HG02642 (cell line): Measurements from ENCODE around the gene CDK5RAP3.
"Not testable (repeated sequence)": the region's sequence is repeated elsewhere in the genome, so short reads cannot be mapped to it uniquely, and the experiment has no call there.

Source experiments
- ATAC-seq: cut with Tn5 transposase; IDR thresholded peaks from one replicate; pipeline ENCODE4 v1.9.1; 2021; ENCODE audit warnings: mild to moderate bottlenecking; ENCODE audit not compliant: unreplicated experiment, poor library complexity

Gene CDK5RAP3

GRCh38 chr17:47969930-47970724, 786 bp upstream of the CDK5RAP3 start:
- no peak for ATAC-seq

GRCh38 chr17:47973541-47973940, 2.6 kb downstream of the CDK5RAP3 start:
- no peak for ATAC-seq

- ATAC-seq = no peak
Observed at GRCh38 chr17:47975189-47975822, 4.4 kb downstream of the CDK5RAP3 start.

DNA sequence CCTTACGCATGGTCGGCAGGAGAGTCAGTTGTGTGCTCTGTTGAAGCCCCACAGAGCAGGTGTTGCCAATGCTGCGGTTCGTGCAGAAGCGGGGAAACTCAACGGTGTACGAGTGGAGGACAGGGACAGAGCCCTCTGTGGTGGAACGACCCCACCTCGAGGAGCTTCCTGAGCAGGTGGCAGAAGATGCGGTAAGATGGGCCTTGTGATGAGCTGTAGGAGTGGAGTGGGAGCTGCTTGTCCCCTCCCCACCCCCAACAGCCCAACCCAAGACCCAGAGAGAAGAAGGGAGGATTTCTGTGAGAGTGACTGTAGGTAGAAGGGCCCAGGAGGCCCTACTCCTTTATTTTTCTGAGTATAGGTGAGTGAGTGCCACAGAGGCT, 4.9 kb downstream of the CDK5RAP3 start:
- ATAC-seq = no peak

DNA sequence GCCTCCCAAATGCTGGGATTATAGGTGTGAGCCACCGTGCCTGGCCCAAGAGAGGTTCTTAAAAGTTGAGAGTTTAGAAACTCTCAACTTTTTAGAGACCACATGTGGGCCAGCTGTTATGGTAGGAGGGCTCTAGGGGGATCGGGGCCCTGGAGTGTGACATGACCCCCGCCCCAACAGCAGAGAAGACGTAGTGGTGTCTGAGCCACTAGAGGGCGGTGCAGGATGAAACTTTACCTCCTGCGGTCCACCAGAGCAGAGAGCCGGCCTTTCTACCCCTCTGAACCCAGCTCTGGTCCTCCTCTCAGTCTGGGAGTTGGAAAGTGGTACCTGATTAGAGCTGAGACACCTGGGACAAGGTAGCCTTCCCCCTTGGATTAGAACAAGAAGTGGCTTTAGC, 7.4 kb downstream of the CDK5RAP3 start:
- no peak for ATAC-seq

DNA sequence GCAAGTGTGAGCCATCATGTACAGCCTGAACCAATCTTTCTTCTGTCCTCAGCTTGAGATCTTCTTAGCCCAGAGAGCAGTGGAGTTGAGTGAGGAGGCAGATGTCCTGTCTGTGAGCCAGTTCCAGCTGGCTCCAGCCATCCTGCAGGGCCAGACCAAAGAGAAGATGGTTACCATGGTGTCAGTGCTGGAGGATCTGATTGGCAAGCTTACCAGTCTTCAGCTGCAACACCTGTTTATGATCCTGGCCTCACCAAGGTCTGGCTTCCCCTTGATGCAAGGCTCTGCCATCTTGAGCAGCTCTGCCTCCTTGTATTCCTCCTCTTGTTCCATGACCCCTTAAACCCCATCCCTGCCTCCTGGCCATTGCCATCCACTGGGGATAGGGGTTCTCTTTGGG, 9.6 kb downstream of the CDK5RAP3 start:
- no peak for ATAC-seq

- no peak for ATAC-seq
Observed at GRCh38 chr17:47981462-47981861, 10.5 kb downstream of the CDK5RAP3 start.

DNA sequence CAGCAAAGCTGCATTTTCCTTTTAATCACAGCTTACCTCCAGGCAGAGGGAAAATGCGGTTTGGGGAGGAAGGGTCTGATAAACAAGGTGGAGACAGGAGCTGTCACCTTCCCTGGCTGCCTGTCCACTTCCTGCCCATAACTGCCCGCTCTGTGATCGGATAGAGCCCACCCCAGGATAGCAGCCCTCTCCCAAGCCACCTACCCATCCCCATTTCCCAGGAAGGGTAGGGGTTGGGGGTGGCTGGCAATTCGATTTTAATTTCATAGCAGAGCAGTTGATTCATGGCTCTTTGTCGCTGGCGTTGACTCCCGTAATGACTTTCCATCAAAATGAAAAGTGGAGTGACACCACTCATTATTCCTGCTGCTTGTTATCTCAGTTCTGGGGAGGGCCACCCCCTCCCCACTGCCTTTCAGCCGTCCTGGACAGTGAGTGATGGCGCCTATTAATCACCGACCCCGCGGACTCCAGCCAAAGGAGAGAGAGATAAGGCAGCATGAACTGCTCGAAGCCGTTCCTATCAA, 11.2 kb downstream of the CDK5RAP3 start:
- no peak for ATAC-seq

DNA sequence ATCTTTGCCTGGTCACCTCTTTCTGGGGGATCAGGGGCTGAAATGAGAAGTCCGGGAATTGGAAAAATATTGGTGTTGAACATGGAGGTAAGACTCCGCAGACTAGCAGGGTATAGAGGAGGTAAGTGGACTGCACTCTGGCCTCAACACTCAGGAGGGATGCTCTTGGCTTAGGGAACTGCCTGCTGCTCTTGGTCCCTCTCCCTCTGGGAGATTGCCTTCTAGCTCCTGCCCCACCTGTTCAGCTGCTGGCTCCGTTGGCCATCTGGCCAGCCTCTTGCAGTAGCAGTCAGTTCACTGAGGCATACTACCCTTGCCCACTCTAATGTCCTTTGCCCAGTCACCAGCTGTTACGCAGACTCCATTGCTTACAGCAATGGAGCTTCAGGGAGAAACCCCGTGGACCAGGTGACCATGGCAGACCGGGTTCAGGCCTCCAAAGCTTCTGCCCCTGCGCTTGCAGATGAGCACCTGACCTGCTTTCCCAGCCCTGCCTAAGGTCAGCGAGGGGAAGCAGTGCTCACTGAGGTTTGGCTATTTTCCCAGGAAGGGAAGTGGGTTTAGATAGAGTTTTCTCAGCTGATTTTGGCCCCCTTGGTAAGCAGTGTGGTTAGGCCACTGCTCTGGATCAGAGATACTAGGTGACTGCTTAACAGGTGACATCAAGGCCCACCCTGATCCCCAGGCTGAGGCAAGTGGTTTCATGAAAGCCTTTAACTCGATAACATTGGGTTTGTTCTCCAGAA, 11.9 kb downstream of the CDK5RAP3 start:
- ATAC-seq = no peak

GRCh38 chr17:47983492-47984223, 12.7 kb downstream of the CDK5RAP3 start:
- no peak for ATAC-seq

DNA sequence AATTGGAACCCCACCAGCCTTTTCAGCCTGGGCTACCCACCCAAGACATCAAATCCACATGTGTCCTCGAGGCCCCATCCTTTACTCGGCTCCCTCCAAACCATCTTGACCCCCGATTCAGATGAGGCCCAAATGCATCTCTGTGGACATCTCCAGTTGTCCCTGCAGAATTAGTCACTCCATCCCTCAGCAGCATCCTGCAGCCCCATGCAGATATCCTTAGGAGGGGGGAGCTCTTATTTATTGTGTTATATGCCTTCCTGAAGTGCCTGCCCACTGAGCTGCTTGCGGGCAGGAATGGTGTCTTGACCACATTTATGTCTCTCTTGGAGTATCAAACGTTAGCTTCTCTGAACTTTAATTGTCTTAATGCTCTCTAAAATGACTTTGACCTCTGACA, 15.6 kb downstream of the CDK5RAP3 start:
- ATAC-seq = no peak

- ATAC-seq = no peak
Observed at GRCh38 chr17:47987240-47987835, 16.4 kb downstream of the CDK5RAP3 start.

DNA sequence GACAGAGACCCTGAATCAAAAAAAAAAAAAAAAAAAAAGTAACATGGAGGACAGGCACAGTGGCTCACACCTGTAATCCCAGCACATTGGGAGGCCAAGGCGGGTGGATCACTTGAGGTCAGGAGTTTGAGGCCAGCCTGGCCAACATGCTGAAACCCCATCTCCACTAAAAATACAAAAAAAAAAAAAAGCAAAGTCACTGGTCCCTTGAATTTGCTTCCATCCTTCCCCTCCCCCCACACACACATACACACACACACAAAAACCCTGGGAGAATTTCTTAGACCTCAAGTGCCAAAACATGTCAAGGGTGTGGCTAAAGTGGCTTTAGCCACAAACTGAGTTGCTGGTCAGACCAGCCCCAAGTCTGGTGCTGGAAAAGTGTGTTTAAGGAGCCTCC, 17.5 kb downstream of the CDK5RAP3 start:
- ATAC-seq = not testable (repeated sequence)

DNA sequence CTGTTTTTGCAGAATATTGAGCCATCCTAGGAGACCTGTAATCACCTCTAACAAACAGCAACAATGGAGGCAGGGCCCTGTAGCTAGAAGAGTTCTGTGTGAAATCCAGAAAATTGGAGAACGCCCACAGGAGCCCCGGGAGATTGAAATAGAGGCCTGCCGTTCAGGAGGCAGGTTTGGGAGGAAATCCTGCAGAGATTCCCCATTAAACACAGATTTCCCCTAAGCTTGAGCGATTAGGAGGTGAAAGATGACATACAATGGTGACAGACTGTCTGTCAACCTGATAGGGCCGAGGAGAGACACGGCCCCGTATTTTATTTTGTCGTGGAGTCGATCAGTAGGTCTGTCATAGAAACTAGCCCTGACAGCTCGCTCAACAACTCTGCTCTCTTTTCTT, 18.2 kb downstream of the CDK5RAP3 start:
- no peak for ATAC-seq

DNA sequence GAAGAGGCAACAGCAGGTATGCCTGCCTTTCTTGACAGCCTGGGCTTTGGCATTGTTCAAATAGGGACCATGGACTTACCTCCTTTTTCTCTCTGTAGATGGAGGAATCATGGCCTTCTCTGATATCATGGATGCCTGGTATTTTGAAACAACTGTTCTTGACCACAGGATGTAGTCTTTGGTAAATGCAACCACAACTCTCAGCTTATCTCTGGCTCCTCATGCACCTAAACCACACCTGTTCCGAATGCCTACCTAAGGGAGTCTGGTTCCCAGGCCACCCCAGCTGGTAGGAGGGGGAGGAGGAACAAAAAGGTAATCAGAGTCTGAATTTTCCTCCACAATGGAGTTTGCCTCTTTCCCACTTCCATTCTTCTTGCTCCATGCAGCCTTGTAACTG, 18.8 kb downstream of the CDK5RAP3 start:
- ATAC-seq = no peak

DNA sequence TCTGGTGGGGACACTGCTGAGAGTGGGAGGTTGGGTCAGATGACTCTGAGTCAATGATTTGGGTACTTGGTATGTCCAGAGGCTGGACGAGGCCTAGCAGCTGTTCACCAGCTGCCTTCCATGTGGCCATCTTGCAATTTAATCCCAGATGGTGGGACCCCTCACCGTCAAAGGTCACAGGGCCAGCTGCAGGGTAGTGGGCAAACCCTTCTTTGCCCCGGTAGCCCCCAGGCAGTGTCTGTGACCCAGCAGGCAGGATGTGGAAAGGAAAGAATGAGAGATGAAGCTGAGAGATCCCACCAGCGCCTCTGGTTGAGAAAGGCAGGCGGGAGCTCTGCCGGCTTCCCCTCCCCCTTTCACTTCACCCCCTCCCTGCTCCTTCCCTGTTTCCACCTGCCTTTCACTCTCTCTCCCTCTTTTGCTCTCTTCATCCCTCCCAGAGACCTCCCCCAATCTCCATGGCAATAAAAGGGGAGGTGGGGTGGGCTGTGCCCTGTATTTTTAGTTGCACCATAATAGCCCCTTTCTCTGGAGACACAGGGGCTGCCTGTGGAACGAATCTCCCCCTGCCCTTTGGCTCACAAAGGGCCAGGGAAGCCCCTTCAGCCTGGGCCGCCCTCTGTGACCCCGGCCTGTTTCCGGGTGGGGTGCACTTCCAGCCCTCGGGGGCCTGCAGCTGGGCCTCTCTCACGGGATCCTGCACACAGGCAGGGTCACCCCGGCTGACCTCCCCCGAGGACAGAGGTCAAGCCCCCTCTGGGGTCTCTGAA, 20.2 kb downstream of the CDK5RAP3 start:
- ATAC-seq = no peak

DNA sequence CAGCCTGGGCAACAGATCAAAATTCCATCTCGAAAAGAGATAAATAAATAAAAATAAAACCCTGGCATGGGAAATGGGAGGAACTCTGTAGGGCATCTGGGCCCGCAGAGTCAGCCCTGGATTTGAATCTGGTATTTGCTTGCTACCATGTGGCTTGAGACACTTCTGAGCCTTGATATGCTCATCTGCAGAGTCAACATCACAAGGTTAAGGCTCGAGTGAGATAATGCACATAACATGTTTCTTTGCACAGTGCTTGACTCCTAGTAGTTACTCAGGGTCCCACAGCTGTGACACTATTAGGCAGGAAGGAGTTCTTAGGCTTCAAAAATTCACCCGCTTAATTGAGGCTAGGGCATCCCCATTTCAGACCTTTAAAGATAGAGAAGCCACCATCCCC, 21.3 kb downstream of the CDK5RAP3 start:
- no peak for ATAC-seq

GRCh38 chr17:47993031-47993564, 22.2 kb downstream of the CDK5RAP3 start:
- ATAC-seq = no peak

DNA sequence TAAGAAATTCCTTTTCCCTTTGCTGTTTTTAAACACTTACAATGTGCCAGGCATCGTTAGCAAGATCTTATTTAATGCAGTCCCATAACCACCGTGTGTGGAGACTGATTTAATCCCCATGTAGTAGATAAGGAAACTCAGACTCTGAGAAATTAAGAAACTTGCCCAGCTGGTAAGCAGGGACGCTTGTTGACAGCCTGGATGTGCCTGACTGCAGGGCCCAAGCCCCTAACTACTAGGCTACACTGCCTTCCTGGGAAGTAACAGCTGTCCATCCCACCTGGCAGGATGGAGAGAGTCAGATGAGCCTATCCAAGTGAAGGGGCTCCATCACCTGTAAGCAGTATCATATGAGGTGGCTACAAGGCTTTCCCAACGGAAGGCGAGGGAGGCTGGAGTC, 23.1 kb downstream of the CDK5RAP3 start:
- no peak for ATAC-seq
